ENCODE data around the gene CACNA1C.

Gene CACNA1C

DNA sequence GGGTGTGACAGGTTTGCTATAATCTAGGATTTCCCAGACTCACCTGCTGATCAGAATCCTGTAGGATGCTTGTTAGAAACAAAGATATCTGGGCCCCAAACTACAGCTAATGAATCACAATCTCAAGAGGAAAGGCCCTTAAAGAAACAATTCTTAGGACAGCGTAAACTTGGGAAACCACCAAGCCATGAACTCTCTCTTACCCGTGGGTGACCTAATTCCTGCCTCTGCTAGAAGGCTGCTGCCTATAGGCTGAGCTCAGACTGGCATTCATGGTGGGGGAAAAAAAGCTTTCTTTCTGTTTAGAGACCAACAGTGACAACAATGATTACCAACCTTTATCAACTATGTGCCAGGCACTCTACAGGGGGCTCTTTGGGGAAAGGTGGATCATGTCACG lies 528.0 kb downstream of the CACNA1C start:
- DNase-seq, result no peak

DNA sequence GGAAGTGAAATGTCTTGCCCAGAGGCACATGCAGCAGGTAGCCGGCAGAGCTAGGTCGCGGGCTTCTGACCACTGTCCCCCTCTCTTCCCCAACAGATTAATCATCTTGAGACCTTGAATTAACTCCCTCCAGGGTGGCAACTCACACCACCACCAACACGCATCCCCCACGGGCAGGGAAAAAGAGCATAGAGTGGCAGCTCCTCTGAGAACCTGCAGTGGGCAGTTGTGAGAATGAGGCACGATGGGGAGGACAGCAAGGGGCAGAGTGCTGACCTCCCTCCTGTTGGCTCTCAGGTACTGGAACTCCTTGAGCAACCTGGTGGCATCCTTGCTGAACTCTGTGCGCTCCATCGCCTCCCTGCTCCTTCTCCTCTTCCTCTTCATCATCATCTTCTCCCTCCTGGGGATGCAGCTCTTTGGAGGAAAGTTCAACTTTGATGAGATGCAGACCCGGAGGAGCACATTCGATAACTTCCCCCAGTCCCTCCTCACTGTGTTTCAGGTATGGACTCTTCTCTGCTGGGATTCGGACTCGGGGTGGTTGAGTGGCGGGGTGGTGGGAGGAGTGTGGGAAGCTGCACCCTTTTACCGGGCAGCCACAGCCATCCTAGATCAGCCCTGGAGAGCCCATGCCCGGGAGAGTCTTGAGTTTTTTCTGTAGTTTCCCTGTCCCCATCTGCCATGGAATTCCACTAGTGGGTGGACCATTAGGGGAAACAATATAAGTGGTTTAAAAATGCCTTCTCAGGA lies 528.7 kb downstream of the CACNA1C start:
- no peak for DNase-seq

DNA sequence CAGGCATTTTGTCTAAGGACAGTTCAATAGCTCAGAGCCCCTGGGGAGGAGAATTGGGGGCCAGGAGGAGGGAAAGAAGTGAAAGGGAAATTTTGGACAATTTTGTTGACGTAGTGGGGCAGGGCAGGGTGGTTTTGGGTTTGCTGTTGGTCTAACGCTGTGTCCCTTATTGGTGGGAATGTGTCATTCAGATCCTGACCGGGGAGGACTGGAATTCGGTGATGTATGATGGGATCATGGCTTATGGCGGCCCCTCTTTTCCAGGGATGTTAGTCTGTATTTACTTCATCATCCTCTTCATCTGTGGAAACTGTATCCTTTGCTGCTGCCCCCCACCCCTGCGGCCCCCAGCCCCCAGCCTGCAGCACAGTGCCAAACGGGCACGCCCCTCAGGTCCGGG lies 529.8 kb downstream of the CACNA1C start:
- no peak for DNase-seq

DNA sequence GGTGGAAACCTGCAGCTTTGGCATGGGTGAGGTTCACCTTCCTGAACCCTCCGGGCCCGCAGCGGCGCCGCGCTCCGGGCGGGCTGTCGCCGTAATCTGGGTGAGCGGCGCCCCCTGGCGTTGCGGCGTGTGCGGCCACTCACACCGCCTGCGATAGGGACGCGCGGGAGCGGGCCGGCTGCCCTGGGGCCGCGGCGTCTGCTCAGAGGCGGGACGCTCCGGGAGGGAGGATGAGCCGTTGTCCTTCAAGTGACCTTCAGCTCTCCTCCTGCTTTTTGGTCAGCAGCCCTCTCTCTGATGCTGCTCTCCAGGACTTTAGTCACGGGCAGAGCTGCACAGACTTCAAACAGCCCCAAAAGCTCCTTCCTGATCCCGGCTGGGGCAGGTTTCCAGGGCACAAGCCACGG lies 530.3 kb downstream of the CACNA1C start:
- DNase-seq, result peak; percentile 20

DNA sequence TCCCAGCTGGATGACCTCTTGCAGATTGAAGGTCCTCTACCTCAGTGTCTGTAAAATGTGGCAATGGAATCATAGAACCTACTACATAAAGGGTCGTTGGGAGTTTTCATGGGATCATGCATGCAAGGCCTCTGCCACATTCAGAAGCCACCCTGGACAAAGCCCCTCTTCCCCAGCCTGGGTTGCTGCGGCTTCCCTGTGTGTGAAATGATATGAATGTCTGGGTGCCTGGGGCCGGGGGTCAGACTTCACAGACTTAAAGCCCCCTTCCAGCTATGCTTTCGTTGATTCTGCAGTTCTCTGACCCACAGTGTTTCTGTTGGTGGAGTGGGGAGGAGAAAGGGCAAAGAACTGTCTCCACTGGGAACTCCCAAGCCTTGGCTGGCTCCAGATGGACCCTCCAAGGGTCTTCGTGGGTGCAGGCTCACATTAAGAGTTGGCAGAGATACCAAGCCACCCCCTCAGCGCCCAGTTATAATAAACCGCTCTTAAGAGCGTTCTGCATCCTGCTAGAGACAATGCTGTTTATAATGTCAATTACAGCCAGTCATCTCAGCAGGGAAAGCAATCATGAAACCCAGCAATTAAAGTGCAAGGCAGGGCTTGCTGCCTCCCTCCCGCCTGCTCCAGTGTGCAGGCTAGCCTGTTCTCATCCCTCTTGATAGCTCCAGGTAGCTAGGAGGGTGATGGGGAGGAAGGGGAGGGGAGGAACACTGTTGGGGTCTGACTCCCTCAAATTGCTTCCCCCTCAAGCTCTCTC lies 531.0 kb downstream of the CACNA1C start:
- DNase-seq, result peak; percentile 10

DNA sequence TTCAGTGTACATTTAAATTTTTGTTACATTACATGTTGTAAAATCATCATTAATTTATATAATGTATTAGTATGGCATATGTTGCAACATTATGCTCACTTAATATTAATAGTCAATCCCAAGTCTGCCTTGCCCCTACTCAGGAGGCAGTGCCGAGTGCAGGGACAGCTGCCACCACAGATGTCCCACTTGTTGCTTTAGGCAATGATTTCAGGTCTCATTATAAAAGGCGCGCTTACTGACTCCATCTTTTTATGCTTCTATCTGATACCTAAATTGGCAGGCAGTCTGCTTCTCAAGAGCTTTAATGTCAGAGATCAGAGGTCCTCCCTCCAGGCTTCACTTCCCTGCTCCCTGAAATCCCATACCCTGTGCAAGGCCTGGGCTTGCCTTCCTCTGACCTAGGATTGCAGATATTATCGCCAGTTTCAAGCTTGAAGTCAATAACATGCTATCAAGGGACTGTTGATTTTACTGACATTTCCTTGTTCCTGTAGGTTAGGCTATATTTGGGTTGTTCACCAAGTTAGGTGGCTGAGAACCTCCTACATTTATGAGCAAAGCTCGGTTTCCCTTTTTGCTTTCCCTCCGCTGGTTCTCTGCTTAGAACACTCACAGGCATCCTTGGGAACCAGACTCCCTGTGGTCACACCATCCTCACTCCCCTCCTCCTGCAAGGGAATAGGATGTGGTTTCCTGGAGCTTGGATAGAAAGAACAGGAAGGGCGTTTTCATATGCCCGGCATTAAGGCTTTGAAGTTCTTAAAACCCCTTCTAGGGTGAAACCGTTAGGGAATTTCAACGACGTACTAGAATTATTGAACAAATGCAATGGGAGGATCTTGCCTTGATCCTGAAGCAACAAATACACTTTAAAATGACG lies 533.6 kb downstream of the CACNA1C start:
- no peak for DNase-seq

DNA sequence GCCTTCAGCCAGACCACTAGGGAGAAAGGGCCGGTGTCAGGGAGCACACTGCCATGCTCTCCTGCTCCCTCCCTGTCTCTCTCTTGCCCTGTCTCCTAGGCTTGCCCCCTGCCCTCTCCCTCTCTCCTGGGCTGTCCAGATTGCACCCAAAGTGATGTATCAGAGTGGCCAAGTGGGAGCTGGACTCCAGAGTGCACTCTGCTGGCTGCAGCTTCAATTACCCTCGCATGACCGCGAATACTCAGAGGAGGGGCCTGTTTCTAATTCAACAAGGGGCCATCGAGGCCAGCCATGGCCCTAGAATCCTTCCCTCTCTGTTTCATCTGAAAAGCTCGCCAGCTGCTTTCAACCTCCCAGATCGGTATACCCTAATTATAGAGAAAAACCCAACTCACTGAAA lies 535.6 kb downstream of the CACNA1C start:
- no peak for DNase-seq

DNA sequence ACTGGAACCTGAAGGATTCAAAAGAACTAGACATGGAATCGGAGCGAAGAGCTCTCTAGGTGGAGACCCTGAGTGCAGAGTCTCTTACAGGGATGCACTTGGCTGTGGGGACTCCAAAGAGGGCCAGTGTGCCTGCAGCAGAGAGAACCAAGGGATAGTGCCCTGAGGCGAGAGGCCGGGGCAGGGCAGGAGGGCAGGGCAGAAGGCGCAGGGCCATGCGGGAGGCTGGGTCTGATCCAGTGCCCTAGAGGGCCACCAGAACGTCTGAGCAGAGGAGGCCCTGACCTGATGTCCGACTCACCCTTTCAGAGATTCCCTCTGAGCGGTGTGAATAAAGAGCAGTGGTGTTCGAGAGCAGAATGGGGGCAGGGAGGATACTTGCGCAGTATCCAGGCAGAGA lies 536.6 kb downstream of the CACNA1C start:
- DNase-seq, result no peak

DNA sequence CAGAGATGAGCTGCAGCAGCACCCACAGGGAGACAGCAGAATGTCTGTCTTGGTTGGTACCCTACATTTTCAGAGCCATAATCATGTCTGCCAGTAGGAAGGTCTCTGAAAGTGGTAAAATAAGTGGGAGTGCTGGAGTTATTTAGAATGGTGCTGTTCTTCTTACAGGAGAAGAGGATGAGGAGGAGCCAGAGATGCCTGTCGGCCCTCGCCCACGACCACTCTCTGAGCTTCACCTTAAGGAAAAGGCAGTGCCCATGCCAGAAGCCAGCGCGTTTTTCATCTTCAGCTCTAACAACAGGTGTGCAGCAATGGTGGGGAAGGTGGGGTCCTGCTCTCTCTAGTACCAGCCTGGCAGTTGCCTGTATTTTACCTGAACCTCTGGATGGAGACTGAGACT lies 540.3 kb downstream of the CACNA1C start:
- no peak for DNase-seq

DNA sequence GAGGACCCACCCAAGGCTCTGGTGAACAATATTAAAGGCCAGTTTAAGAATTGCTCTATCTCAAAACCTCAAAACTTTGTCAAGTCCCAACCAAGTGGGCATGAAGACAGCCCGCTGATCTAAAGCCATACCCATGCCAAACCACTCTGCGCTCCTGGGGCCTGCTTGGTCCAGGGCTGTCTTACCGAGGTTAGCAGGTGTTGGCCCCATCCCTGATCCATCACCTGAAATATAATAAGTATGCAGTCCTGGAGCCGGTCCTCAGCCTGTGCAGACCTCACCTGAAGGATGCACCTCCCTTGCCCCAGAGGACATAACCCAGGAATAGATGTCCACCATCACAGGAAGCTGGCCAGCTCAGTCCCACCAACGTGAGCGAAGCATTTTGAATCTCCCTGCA lies 543.7 kb downstream of the CACNA1C start:
- DNase-seq, result no peak

DNA sequence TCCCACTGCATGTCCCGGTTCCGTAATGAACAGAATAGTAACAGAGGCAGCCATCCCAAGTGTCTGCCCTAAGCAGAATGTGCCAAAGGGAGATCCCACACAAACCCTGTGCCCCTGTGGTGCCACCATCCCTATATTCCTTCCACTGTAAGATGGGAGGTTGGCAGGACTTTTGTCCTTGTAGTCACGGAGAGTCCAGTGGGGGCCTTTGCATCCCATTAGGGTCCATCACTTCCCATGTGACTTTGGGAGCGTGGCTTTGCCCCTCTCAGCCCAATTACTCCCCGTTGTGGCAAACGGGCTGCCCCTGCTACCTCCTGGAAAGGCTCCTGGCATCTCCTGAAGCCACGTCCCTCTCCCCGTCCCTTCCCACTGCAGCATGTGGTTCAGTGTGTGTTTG lies 552.5 kb downstream of the CACNA1C start:
- DNase-seq, result no peak

DNA sequence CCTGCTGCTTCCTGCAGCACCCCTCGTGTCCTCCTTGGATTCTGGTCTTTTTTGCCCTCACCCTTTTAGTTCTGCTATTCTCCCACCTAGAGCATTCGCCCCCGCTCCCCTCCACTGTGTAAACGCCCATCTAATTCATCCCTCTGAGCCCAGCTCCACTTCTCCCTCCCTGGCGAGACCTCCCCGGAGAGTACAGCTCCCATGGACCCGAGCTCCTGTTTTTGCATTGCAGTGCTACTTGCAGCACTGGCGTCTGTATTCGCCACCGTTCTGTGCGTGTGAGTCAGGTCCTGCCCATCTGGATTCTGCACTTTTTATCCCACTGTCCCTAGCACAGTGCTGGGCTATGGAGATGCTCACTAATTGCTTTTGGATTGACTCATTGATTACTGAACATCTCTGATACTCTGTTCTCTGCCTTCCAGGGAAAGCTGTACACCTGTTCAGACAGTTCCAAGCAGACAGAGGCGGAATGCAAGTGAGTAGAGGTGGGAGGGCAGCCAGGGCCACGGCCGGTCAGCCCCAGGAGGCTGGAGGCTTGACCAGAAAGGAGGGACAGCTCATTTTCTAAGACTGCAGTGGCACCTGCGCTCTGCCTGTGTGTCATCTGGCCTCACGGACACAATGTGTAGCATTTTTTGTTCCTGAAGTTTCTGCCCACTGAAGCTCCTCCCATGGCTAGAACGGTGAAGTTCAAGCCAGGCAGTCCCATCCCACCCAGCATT lies 553.6 kb downstream of the CACNA1C start:
- no peak for DNase-seq

DNA sequence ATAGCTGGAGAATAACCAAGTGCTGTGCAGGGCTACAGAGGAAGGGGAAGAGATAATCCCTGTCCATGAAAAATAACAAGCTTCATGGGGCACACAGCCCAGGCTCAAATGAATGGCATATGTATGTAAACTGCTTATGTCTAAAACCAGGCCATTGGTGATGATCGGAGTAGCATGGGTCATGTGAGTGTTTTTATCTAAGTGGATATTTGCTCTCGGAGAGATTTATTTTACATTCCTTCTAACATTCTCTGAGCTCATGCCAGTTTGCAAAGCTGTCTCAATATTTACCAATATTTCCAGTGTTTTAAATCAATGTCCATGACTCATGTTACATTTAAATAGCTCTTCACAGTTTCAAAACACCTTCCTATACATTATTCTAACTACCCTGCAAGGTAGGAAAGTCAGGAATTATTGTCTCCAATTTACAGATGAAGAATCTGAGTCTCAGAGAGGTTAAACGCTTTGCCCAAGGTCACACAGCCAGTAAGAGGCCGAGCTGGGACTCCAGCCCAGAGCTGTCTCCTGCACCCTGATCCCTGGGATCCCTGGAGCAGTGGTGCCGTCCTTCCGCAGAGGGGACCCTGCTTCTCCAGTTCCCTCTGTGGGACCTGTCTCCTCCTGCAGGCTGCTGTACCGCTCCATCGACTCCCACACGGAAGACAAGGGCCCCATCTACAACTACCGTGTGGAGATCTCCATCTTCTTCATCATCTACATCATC lies 555.3 kb downstream of the CACNA1C start:
- DNase-seq, result no peak

DNA sequence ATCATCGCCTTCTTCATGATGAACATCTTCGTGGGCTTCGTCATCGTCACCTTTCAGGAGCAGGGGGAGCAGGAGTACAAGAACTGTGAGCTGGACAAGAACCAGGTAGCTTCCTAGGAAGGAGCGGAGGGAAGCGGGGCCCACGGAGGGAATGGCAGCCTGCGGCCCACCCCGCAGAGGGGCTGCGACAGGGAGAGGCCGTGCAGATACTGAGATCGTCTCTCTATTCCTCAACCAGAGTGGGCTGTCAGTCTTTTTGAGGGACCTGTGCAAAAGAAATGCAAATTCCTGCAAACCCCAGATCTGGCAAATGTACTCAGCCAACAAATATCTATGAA lies 555.8 kb downstream of the CACNA1C start:
- DNase-seq, result no peak

DNA sequence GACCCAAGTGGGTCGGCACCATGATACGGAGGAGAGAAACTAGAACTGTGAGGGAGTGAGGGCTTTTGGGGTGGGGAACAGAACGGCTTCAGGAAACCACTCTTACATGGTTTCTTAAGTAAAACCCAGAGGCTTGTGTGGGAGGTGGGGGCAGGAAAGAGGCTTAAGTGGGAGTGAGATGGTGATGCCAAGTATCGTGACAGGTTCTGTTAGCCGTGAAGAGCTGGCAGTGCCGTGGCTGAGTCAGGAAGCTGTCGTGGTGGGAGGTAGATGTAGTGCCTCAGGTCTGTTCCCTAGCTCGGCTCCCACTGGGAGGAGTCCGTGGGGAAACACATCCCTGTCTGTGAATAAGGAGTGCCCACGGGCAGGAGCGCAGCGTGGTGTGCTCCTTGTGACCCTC lies 556.2 kb downstream of the CACNA1C start:
- no peak for DNase-seq

DNA sequence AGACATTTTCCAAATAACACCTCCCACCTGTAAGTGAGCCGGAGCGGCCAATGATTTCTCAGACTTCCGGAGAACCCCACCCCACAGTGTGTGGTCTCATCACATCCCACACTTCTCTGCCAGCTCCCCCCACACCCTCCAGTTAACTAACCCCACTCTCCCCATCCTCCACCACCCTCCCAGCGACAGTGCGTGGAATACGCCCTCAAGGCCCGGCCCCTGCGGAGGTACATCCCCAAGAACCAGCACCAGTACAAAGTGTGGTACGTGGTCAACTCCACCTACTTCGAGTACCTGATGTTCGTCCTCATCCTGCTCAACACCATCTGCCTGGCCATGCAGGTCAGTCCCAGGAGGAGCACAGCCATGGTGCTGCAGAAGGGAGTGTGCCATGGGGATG lies 557.6 kb downstream of the CACNA1C start:
- no peak for DNase-seq

DNA sequence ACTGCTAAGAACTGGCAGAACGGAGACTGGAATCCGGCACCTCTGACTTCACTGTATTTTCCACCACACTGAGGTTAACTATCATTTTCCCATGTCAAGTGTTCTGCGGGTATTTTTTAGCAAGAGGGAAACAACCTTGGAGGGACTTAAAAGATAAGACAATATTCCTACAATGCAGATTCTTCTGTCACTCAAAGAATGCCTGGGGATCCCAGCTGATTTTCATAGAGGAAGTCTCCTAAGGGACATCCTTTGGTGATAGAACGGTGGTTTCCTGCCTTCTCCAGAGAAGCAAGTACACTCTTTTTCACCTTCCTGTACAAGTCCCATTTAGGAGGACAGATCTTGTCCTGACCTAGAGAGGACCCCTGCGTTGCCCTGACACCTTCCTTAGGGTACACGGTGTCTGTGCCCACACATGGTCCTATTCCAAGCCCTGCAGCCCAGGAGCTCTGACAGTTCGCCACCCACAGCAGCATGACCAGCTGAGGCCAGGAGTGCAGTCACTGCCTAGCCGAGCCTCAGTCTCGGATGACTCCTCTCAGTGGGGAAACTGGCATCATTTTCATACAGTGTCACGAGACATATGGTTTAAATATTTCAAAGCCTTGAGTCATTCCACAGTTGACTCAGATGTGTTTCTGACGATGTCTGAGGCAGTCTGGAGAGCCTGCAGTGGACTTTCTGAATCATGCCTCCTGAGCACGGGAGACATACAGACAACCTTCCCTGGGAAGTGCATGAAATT lies 560.7 kb downstream of the CACNA1C start:
- no peak for DNase-seq

DNA sequence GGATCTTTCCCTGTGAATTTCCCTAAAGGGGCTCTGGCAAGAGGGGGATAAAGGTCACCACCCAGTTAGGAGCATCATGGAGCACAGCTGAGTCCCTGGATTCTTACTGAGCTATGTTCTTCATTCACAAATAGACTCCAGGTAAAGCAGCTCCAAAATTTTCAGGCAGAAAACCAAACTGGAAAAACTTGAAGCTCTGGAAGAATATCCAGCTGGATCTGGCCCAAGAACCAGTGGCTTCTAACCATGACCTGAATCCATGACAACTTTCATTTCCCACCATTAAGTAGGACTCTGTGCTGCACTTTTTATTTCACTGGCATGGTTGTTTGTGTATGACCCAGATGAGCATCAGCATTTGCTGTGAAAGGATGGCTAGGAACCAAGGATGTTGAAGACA lies 561.6 kb downstream of the CACNA1C start:
- no peak for DNase-seq

DNA sequence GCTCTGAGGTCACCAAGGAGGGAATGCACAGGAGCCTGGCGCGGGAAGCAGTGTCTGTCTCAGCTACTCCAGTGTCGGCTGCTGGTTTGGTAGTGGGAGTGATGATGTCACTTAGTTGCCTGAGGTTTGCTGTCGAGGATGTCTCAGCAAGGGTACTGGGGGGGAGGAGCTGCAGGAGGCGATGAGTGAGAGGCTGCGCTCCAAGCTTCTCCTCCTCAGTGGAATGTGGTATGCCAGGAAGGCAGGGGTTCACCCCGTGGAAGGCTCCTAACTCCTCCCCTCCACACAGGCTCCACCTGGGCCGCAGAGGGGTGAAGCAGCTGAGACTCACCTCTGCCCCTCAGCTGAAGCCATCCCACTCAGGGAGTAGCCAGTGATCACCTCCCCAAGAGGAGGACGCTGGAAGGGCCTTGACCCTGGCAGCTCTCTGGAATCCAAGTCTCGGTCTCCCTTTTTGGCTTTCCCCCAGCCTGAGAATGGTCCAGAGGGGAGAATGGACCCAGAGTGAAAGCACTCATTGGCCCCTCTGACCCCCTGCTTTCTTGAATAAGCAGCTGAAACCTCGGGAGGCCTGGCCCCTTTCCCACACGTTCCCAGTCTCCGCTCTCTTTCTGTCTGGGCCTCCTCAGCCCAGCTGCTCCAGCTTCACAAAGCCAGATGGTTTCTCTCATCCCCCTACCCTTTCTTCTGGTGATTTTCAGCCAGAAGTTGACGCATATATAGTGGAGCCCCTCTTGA lies 563.0 kb downstream of the CACNA1C start:
- DNase-seq, result peak; percentile 7

DNA sequence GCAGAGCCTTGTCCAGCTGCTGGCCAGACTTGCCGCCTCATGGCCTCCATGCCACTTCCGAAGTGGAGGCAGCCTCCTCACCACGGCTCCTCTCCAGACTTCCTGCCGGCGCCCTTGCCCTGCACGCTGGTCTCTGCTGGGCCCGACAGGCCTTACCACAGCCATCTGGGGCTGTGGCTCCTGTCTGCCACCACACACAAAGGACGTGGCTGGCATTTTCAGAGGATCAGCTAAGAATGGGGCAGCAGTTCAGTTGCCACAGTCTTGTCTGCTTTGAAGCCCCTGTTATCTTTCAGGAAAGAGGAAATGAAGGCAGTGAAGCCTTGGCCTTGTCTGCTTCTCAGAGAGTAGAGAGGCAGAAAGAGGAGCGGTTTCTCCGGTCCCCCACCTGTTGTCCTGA lies 564.0 kb downstream of the CACNA1C start:
- DNase-seq, result no peak

DNA sequence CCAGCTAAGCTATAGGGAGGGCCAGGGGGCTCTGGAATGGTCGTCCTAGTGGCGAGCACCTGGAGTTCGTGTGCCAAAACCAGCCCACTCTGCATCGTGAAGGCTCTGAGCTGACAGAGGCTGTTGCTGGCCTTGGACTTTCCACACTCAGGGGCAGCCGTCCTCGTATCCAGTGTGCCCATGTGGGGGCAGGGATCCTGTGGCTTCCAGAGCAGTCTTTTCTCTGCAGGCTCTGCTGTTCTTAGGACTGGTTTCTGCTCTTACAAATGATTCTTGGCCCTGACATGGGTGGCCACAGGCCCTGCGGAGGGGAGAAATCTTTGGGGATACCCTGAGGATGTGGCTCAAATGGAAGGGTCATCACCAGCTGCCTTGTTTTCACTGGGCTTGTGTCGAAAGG lies 564.6 kb downstream of the CACNA1C start:
- no peak for DNase-seq

Data from NCI-H146 (cell line).